Fibroblast of the aortic adventitia (primary cell): ENCODE measurements around the gene SFTPB. TPM values are rescaled to one million over a fixed set of nuclear protein-coding genes. Genes with fewer than 3 reads are reported as not detected.
"Not testable (repeated sequence)": the region's sequence is repeated elsewhere in the genome, so short reads cannot be mapped to it uniquely, and the experiment has no call there.

Experiments used
- DNase-seq: peaks from one replicate; pipeline ENCODE4 v3.0.0-alpha.2; 2010; ENCODE audit warnings: low read depth
- H3K4me3 ChIP-seq: 2 replicates; pipeline ENCODE4 v1.5.1; 2011; ENCODE audit warnings: low read depth, mild to moderate bottlenecking, control low read depth, low read length, moderate library complexity
- total RNA-seq: library from RNA; depleted of rRNA; stranded (reverse); fragments of >200 nt; gene quantifications from 2 replicates; pipeline ENCODE4 v1.2.3, GENCODE V29; 2012; ENCODE audit warnings: low replicate concordance
- TF ChIP-seq, protein P1 (sequence below): IDR thresholded peaks from 2 replicates; pipeline ENCODE4 v1.5.1; 2011; ENCODE audit warnings: mild to moderate bottlenecking, low read length, control low read depth, inconsistent platforms; ENCODE audit not compliant: insufficient read depth

Gene SFTPB
- total RNA-seq, 1 donor = 0.09 TPM

DNA sequence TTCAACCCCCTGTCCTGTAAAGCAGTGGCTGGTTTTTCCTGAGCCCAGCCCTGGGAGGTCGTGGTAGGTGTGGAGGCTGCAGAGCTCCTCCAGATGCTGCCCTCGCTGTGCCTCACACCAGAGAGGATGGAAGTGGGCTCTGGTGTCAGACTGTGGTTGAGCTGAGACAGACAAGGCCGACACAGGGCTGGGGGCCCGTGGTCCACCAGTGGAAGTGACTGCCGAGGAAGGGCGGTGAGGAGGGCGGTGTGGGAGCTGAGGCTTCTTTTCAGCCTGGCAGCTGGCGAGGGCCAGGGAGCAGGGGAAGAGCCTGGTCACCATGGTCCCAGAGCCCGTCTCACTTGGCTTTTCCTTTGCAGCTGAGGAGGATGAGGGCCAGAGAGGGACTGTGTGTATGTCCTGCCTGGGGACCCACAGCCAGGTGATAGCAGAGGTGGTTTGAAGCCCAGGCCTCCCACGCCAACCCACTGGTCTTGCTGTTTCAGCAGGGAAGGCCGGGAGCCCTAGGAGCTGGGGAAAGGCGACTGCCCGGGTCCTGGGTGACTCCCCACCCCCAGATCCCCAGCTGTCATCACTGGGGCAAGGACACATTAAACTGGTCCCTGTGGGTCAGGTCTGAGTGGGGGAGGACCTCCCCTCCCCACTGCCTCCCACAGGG, 8.5 kb downstream of the SFTPB start:
- no peak overlapping the region for H3K4me3 ChIP-seq
- DNase-seq = no peak
- TF ChIP-seq, protein P1, sequence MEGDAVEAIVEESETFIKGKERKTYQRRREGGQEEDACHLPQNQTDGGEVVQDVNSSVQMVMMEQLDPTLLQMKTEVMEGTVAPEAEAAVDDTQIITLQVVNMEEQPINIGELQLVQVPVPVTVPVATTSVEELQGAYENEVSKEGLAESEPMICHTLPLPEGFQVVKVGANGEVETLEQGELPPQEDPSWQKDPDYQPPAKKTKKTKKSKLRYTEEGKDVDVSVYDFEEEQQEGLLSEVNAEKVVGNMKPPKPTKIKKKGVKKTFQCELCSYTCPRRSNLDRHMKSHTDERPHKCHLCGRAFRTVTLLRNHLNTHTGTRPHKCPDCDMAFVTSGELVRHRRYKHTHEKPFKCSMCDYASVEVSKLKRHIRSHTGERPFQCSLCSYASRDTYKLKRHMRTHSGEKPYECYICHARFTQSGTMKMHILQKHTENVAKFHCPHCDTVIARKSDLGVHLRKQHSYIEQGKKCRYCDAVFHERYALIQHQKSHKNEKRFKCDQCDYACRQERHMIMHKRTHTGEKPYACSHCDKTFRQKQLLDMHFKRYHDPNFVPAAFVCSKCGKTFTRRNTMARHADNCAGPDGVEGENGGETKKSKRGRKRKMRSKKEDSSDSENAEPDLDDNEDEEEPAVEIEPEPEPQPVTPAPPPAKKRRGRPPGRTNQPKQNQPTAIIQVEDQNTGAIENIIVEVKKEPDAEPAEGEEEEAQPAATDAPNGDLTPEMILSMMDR = no peak

DNA sequence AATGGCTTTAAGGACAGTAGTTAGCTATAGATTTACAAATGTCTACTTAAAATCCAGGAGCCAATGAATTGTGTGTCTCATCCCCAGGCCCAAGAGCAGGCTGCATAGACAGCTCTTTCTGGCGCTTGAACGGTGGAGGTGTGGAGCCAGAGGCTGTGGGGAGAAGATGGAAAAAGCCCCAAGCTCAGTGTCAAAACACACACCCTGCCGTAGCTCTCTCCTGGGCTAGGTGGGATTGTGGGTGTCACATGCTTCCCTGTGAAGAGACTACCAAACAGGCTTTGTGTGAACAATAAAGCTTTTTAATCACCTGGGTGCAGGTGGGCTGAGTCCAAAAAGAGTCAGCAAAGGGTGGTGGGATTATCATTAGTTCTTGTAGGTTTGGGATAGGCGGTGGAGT, 10.6 kb downstream of the SFTPB start:
- not testable (repeated sequence) for DNase-seq, H3K4me3 ChIP-seq

DNA sequence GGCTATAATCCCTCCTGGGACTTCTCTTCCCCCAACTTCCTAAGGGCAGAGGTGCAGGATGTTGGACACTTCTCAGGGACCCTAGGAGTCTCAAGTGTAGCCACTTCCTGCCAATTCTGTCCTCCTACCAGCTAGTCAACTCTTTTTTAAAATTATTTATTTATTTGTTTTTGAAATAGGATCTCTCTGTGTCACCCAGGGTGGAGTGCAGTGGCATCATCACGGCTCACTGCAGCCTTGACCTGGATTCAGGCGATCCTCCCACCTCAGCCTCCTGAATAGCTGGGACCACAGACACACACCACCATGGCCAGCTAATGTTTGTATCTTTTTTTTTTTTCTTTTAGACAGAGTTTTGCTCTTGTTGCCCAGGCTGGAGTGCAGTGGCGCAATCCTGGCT, 11.5 kb downstream of the SFTPB start:
- TF ChIP-seq, protein P1 = no peak
- DNase-seq = no peak
- H3K4me3 ChIP-seq = no peak overlapping the region

DNA sequence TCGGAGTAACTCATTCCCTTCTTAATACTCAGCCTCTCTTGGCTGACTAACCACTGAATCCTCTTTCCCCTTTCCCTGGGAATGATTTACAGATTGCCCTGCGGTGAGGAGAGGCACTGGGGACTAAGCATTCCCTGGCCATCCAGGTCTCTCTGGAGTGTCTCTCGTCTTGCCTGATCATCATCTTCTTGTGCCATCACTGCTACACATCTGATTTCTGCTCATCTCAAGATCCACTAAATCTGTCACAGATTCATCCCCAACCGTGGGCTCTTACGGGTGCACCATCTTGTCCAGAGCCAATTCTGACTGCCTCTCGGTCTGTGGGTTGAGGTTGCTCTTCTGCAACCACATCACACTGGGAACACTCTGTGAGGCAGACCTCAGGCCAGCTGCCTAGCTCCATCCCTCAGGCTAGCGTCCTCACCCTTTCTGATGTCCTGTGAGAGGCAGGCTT, 12.0 kb downstream of the SFTPB start:
- no peak overlapping the region for H3K4me3 ChIP-seq
- TF ChIP-seq, protein P1 = no peak
- peak; percentile 44 for DNase-seq

DNA sequence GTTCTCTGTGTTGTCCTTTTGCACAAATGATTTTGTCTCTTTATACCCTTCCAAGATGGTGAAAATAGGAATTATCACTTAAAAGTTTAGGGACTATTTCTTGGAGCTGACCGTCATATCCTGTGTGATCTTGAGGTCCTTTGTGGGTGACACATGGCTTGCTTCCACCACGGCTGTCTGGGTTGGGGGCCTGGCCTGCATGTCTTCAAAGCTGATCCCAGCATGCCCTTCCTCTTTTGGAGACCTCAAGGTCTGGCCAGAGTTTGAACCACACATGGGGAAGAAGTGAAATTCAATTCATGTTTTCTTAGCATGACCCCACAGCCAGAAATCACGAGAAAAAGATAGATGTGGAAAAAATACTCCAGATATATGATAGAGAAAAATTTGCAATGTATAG, 14.0 kb downstream of the SFTPB start:
- no peak for DNase-seq
- TF ChIP-seq, protein P1 = no peak
- no peak overlapping the region for H3K4me3 ChIP-seq

DNA sequence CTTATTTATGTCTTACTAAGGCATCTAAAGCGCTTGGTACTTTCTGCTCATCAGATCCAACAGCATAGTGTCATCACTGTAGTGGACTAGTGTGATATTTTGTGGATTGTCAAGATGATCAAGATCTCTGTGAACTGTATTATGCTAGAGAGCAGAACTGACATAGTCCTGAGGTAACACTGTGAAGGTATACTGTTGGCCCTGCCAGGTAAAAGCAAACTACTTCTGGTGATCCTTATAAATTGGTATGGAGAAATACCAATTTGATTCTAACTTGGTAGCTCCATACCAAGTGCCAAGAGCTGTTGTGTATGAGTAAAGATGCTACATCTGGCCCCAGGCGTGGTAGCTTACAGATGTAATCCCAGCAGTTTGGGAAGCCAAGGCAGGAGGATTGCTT, 15.9 kb downstream of the SFTPB start:
- no peak for DNase-seq

DNA sequence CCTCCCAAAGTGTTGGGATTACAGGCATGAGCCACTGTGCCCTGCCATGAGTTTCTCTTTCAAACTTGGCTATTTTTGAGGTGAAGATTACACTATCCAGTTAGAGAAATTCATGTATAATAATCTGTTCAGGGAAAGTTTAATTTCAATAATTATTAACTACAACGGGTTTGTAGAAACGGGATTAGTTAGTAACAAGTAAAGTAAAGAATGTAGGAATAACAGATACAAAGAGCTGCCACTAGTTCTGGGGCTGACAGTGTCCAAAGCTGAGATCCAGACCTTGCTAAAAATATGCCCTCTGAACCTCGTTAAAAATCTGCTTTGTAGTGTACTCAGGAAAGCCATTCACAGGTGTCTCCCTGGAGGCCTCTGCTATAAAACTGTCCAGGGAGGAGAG, 16.9 kb downstream of the SFTPB start:
- TF ChIP-seq, protein P1 = no peak
- H3K4me3 ChIP-seq = no peak overlapping the region
- DNase-seq = no peak

More for the DNA sequence above, 15.9 kb downstream of the SFTPB start:
- TF ChIP-seq, protein P1 = no peak
- H3K4me3 ChIP-seq = no peak overlapping the region
